ENCODE results near the gene PPDPF. TPM values are rescaled to one million over a fixed set of nuclear protein-coding genes. Genes with fewer than 3 reads are reported as not detected.

The PPDPF gene
- total RNA-seq, 1 donor from 2014 or later, result 4.1 TPM

DNA sequence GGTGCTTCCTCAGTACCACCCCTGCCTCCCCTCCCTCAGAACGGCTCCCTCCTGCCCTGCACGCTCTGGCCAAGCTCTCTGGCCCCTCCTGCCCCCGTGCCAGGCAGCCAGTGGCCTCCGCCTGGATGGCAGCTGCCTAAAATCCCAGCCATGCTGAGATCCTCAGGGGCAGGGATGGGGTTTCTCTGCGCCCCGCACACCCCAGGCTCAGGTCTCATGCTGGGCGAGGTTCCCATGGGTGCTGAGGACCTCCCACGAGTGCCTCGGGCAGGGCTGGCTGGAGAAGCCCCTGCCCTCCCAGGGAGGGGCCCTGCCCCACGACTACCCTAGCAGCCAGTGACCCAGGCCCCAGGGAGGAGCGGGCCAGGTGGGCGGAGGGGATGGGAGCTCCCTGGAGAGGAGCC lies 13.9 kb downstream of the PPDPF start:
- DNase-seq (ENCODE audit: low spot score), result no peak
- H2AFZ ChIP-seq (replicated peaks), result no peak overlapping the region

DNA sequence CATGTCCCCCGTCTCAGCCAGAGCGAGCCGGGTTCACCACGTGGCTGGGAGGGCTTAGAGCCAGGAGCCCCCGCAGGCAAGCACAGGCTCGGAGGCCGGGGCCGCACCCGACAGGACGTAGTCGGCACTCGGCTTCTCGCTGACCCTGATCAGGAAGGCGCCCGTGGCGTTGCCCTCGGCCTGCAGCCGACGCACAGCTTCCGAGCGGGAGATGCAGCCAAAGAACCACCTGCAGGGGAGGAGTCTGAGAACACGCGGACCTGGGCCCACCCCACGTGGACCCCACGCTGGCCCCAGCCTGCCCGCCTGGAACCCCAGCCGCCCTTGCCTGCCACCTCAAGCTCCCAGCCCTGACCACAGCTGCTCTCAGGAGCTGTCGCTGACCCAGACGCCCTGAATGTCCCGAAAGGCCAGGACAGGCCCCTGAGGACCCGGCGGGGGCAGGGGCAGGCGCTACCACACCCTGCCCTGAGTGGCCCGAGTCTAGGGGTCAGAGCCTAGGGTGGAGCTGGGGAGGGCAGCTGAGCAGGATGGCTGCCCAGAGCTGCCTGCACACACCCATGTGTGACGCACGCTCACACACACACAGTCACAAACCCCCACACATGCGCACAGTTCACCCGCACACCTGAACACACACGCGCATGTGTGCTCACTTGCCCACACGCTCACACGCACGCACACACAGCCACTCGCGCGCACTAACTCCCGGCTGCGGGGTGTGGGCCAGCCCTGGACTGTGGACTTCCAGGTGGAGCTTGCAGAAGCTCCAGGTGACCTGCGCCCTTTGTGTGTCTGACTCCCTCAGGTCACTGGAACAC lies 14.5 kb downstream of the PPDPF start:
- Histone ChIP-seq H3K9ac (no peak overlapping the region), H3K36me3 (no peaks in the 10 kb centered on the region), H3K27me3 (no peaks in the 10 kb centered on the region), H3K4me2 (no peak overlapping the region), H3F3A (ENCODE audit: low read depth) (peaks cover 3% of the 10 kb centered on the region), H4K20me1 (ENCODE audit: low read depth) (no peaks in the 10 kb centered on the region), H3K27ac (no peak overlapping the region), H2AFZ (replicated peaks) (no peak overlapping the region), H3K4me3 (no peak overlapping the region), H3K79me2 (ENCODE audit: low read depth) (no peaks in the 10 kb centered on the region), H3K4me1 (no peaks in the 10 kb centered on the region), H3K9me3 (ENCODE audit: low read depth) (no peaks in the 10 kb centered on the region)
- TF ChIP-seq EZH2phosphoT487 (IDR thresholded peaks at IDR 0.05), result no peak
- TF ChIP-seq CTCF (IDR thresholded peaks at IDR 0.05), result no peak
- TF ChIP-seq EZH2 (IDR thresholded peaks at IDR 0.05), result no peak
- Mint-ChIP-seq H3K4me3 (no peak overlapping the region), H3K27me3 (ENCODE audit: insufficient read depth, low read depth) (peaks cover 4% of the 10 kb centered on the region), H3K9me3 (no peaks in the 10 kb centered on the region), H3K27ac (no peak overlapping the region), H3K36me3 (no peaks in the 10 kb centered on the region), H3K4me1 (peaks cover 10% of the 10 kb centered on the region)
- no peak for DNase-seq (ENCODE audit: low spot score)

More for the DNA sequence above, 13.9 kb downstream of the PPDPF start:
- H3K9me3 Mint-ChIP-seq, result no peaks in the 10 kb centered on the region
- Histone ChIP-seq H3K9ac (no peak overlapping the region), H3K27ac (no peak overlapping the region), H3F3A (ENCODE audit: low read depth) (peaks cover 3% of the 10 kb centered on the region), H3K36me3 (no peaks in the 10 kb centered on the region), H3K4me3 (no peak overlapping the region), H3K4me2 (no peak overlapping the region), H3K4me1 (no peaks in the 10 kb centered on the region), H3K27me3 (no peaks in the 10 kb centered on the region), H3K9me3 (ENCODE audit: low read depth) (no peaks in the 10 kb centered on the region), H4K20me1 (ENCODE audit: low read depth) (no peaks in the 10 kb centered on the region), H3K79me2 (ENCODE audit: low read depth) (no peaks in the 10 kb centered on the region)
- peaks cover 4% of the 10 kb centered on the region for H3K27me3 Mint-ChIP-seq (ENCODE audit: insufficient read depth, low read depth)
- H3K36me3 Mint-ChIP-seq, result no peaks in the 10 kb centered on the region
- no peak for TF ChIP-seq CTCF (IDR thresholded peaks at IDR 0.05)
- peaks cover 10% of the 10 kb centered on the region for H3K4me1 Mint-ChIP-seq
- H3K27ac Mint-ChIP-seq, result no peak overlapping the region
- H3K4me3 Mint-ChIP-seq, result no peak overlapping the region

DNA sequence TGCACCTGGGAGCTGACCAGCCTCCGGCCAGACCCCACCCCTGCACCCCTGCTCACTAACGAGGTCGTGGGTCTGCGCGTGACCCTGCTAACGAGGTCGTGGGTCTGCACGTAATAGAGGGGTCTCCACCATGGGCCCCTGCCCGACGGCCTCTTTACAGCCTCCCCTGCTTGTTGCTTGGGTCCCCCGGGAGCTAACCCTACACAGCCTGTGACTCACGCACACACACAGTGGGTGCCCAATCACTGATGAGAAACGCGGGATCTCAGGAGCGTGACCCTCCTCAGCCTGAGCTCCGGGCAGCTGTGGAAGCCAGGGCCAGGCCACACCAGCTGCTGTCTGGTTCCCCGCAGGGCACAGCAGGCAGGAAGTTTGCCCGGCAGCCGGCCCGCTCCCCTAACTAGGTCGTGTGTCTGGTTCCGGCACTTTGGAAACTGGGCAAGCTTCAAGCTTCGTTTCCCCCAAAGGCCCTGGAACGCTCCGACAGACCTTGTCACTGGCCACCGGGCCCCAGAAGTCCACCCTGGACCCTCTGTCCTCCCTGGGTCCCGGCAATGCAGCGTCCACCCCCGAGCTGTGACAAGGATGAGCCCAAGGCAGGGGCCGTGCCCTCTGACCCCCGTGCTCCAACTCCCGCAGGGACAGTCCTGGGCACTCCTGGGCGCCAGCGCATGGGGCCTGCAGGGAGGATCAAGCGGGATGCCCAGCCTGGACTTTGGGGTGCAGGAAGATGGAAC lies 15.8 kb downstream of the PPDPF start:
- Histone ChIP-seq H3K27ac (no peak overlapping the region), H3K4me1 (no peaks in the 10 kb centered on the region), H3F3A (ENCODE audit: low read depth) (peaks cover 3% of the 10 kb centered on the region), H3K9ac (no peak overlapping the region), H3K36me3 (no peaks in the 10 kb centered on the region), H3K9me3 (ENCODE audit: low read depth) (no peaks in the 10 kb centered on the region), H3K79me2 (ENCODE audit: low read depth) (no peaks in the 10 kb centered on the region), H3K4me3 (no peak overlapping the region), H4K20me1 (ENCODE audit: low read depth) (no peaks in the 10 kb centered on the region), H3K4me2 (no peak overlapping the region), H3K27me3 (no peaks in the 10 kb centered on the region), H2AFZ (replicated peaks) (no peak overlapping the region)
- Mint-ChIP-seq H3K36me3 (no peaks in the 10 kb centered on the region), H3K27ac (no peak overlapping the region), H3K4me1 (peaks cover 10% of the 10 kb centered on the region), H3K9me3 (no peaks in the 10 kb centered on the region), H3K4me3 (no peak overlapping the region), H3K27me3 (ENCODE audit: insufficient read depth, low read depth) (peaks cover 4% of the 10 kb centered on the region)
- no peak for DNase-seq (ENCODE audit: low spot score)
- TF ChIP-seq CTCF (IDR thresholded peaks at IDR 0.05) (no peak), EZH2phosphoT487 (IDR thresholded peaks at IDR 0.05) (no peak), EZH2 (IDR thresholded peaks at IDR 0.05) (no peak)
